Glomerular visceral epithelial cell (primary cell): ENCODE measurements around the gene MCTP1.
"Not testable (repeated sequence)": the region's sequence is repeated elsewhere in the genome, so short reads cannot be mapped to it uniquely, and the experiment has no call there.

Experiments used
- DNase-seq: peaks from one replicate; pipeline ENCODE4 v3.0.0-alpha.2; 2016; ENCODE audit errors: extremely low spot score

Gene MCTP1

DNA sequence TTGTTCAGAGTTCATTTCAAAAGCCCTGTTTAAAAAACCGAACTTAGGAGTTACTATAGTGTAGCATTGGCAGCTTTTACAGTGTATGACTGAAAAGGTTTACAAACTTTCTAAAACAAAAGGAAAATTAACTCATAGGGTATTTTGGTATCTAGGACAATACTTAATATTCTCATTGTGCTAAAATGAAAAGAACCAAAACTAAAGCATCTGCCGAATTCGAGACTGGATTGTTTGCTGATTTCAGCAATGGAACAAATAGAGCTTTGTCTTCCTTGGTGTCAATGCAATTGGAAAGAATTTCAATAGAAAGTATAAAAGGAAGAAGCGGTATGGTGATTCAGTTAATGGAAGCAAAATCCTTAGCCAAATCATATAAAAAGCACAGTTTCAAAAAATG is 412.4 kb downstream of the MCTP1 start:
- DNase-seq = no peak

GRCh38 chr5:94870511-94871183 is 414.2 kb downstream of the MCTP1 start:
- DNase-seq = no peak

- DNase-seq = no peak
These were observed 415.0 kb downstream of the MCTP1 start for GRCh38 chr5:94869921-94870320.

- no peak for DNase-seq
These were observed 420.9 kb downstream of the MCTP1 start for GRCh38 chr5:94863951-94864350.

DNA sequence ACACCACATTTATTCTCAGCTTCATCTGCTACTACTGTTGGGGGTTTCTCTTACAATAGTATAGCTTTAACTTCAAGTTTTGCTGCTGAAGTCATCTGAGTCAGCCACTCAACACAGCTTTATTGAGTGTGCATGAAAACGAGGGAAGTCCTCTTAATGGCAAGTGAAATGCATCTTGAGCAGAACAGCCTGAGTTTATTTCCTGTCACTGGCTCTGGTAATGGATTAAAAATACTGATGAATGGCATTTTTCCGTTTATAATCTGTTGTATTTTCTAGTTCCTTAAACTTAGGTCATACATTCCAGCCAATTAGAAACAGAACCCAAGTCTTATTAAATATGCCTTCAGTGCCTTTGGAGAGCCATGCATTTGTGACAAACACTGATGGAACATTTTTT is 427.8 kb downstream of the MCTP1 start:
- DNase-seq = no peak

GRCh38 chr5:94856257-94856800 is 428.6 kb downstream of the MCTP1 start:
- no peak for DNase-seq

DNA sequence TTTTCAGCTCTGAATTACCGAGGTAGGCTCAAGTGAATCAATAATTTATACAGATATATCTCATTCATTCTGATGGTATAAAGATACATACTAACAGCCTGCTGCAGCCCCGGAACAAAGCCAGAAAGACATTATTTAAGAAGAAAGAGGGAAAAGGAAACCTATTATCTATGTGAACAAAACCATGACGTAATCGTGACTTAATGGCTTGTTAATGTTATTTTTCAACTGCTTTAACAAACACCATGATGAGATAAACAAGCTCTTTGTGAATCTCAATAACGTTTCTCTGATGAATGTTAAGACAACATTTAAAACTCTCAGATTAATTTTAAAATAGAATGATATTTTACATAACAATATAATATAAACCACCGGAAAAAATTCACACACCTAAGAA is 429.4 kb downstream of the MCTP1 start:
- DNase-seq = no peak

DNA sequence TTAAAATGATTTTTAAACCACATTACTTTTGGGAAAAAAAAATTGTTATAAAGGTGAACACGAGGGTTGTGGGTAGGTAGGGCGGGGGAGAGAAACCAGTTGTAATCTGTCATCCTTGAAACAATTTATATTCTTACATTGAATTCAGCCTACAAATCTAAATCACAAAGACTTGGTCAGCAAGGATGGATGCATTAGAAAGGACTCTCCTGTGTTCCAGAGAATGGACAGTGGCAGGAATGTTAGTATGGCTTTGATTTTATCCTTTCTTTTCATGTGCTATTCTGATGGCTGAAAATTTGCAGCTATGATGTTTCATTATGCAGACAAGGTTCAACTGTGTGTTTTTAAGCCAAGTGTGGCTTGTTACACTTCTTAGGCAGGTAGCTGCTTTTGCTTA is 431.8 kb downstream of the MCTP1 start:
- DNase-seq = no peak

DNA sequence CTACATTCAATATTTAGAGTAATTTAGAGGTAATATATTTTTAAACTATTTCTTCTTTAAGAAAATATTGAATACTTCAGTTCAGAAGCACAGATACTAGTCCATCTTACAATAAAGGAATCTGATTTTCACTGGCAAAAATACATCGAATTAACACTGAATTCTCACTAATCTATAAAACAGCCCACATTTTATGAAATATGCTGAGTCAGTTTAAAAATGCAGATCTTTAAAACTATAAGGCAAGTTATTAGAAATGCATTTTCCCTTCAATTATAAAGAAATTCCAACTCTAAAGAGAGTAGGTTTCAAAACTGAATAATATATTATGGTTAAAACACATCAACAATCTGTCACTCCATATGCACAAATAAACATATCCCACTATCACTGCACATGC is 433.9 kb downstream of the MCTP1 start:
- DNase-seq = no peak

GRCh38 chr5:94849821-94850736 is 434.8 kb downstream of the MCTP1 start:
- DNase-seq = peak; percentile 51

- no peak for DNase-seq
These were observed 435.6 kb downstream of the MCTP1 start for GRCh38 chr5:94849324-94849723.

GRCh38 chr5:94847726-94848125 is 437.2 kb downstream of the MCTP1 start:
- no peak for DNase-seq

DNA sequence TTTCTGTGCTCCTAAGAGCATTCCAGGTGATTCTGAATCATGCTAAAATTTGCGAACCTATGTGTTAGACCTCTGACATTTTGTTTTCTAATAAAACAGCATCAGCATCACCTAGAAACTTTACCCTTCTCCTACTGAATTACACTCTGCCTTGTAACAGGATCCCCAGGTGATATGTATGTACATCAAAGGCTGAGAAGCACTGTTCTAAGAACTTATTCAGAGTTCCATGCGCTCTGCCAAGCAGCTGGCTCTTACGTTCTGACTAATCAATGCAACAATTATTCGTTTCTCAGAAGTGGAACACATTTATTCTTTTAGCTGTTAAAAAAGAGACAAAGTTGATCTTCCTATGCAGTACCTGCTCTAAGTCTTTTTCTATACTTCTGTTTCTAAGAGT is 437.9 kb downstream of the MCTP1 start:
- no peak for DNase-seq

- not testable (repeated sequence) for DNase-seq
These were observed 439.2 kb downstream of the MCTP1 start for GRCh38 chr5:94845696-94846095.

GRCh38 chr5:94841598-94842322 is 443.1 kb downstream of the MCTP1 start:
- no peak for DNase-seq

DNA sequence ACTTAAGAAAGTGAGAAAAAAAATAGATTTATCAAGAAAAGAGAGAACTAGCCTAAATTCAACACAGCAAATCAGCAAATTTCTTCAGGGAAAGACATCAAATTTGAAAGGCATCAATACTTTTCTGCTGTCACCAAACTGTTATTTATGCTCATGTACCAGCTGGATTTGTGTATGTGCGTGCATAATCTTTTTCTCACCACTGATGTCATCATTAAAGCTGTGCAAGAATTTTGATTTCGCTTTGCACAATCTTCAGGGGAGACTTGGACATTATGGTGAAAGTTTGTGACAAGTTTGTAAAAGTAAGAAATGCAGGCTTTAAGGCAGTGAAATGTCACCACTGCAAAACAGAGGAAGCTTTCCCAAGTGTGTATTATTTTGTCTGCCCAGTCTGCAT is 451.0 kb downstream of the MCTP1 start:
- no peak for DNase-seq

GRCh38 chr5:94832685-94833084 is 452.2 kb downstream of the MCTP1 start:
- no peak for DNase-seq

GRCh38 chr5:94830520-94830919 is 454.4 kb downstream of the MCTP1 start:
- no peak for DNase-seq

DNA sequence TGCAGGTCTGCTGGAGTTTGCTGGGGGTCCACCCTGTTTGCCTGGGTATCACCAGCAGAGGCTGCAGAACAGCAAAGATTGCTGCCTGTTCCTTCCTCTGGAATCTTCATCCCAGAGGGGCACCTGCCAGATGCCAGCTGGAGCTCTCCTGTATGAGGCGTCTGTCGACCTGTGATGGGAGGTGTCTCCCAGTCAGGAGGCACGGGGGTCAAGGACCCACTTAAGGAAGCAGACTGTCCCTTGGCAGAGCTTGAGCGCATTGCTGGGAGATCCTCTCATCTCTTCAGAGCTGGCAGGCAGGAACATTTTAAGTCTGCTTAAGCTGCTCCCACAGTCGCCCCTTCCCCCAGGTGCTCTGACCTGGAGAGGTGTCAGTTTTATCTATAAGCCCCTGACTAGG is 456.7 kb downstream of the MCTP1 start:
- not testable (repeated sequence) for DNase-seq

GRCh38 chr5:94820488-94820887 is 464.4 kb downstream of the MCTP1 start:
- no peak for DNase-seq

DNA sequence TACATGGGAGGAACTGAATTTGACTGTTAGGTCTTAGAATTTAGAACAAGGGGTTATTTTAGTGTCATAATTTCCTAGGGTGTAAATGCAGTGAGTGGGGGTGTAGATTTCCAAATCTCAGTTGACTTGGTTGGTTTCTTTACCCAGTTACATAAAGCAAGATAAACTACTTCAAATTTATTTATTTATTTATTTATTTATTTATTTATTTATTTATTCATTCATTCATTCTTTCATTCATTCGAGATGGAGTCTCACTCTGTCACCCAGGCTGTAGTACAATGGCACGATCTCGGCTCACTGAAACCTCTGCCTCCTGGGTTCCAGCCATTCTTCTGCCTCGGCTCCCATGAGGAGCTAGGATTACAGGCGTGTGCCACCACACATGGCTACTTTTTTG is 466.0 kb downstream of the MCTP1 start:
- no peak for DNase-seq

GRCh38 chr5:94815313-94816039 is 469.4 kb downstream of the MCTP1 start:
- DNase-seq = no peak
